SH-SY5Y (cell line): Measurements from ENCODE around the gene CDK14.

ENCODE experiments used
- GATA2 ChIP-seq: IDR thresholded peaks from 2 replicates; pipeline ENCODE4 v1.6.1; 2011; ENCODE audit warnings: mild to moderate bottlenecking, low read depth, low read length
- GATA3 ChIP-seq: IDR thresholded peaks from 2 replicates; pipeline ENCODE4 v1.6.1; 2011; ENCODE audit warnings: low read depth, mild to moderate bottlenecking, low read length, moderate library complexity

GRCh38 chr7:91137788-91138368, 541.8 kb downstream of the CDK14 start:
- TF ChIP-seq GATA3: no peak
- TF ChIP-seq GATA2: no peak
